Neural cell (in vitro differentiated cells): Measurements from ENCODE around the gene SLC11A2. TPM values are rescaled to one million over a fixed set of nuclear protein-coding genes. Genes with fewer than 3 reads are reported as not detected.

Experiments
- H2AFZ ChIP-seq: fragments of 200-600, 300-800 bp; sonication (generic), shearing (Covaris generic); 2 replicates; pipeline ENCODE4 v1.6.0; 2014; ENCODE audit warnings: low read depth, mild to moderate bottlenecking, antibody characterized with exemption, low read length, moderate library complexity
- H3F3A ChIP-seq: fragments of 200-600 bp; shearing (Covaris generic); 2 replicates; pipeline ENCODE4 v1.6.1; 2016; ENCODE audit warnings: mild to moderate bottlenecking, moderate library complexity, mixed read lengths, antibody characterized with exemption, low read length; ENCODE audit not compliant: insufficient read depth, poor library complexity, severe bottlenecking
- H3K27ac ChIP-seq: fragments of 200-600, 300-800 bp; sonication (generic), shearing (Covaris generic); 2 replicates; pipeline ENCODE4 v1.5.1; 2014; ENCODE audit warnings: mild to moderate bottlenecking, low read length, moderate library complexity
- H3K27me3 ChIP-seq: fragments of 300-800, 200-600 bp; sonication (generic), shearing (Covaris generic); 2 replicates; pipeline ENCODE4 v1.6.0; 2014; ENCODE audit warnings: mild to moderate bottlenecking, low read depth, low read length, moderate library complexity; ENCODE audit not compliant: insufficient read depth
- H3K36me3 ChIP-seq: fragments of 300-800, 200-600 bp; sonication (generic), shearing (Covaris generic); 2 replicates; pipeline ENCODE4 v1.5.1; 2014; ENCODE audit warnings: mild to moderate bottlenecking, antibody characterized with exemption, low read length, moderate library complexity; ENCODE audit not compliant: insufficient read depth
- H3K4me2 ChIP-seq: fragments of 300-800, 200-600 bp; sonication (generic), shearing (Covaris generic); 2 replicates; pipeline ENCODE4 v1.6.0; 2014; ENCODE audit warnings: mild to moderate bottlenecking, low read length
- H3K4me3 ChIP-seq: fragments of 300-800, 200-600 bp; sonication (generic), shearing (Covaris generic); 2 replicates; pipeline ENCODE4 v1.5.1; 2014; ENCODE audit warnings: mild to moderate bottlenecking, low read length, moderate library complexity
- H3K79me2 ChIP-seq: fragments of 200-600 bp; shearing (Covaris generic); replicated peaks from 2 replicates; pipeline ENCODE4 v1.6.0; 2014; ENCODE audit warnings: mild to moderate bottlenecking, low read length, moderate library complexity; ENCODE audit not compliant: insufficient read depth
- H3K9ac ChIP-seq: fragments of 300-800, 200-600 bp; sonication (generic), shearing (Covaris generic); 2 replicates; pipeline ENCODE4 v1.6.1; 2016; ENCODE audit warnings: mild to moderate bottlenecking, low read length, mixed read lengths
- H3K9me2 ChIP-seq: fragments of 200-600 bp; shearing (Covaris generic); 2 replicates; pipeline ENCODE4 v1.6.1; 2016; ENCODE audit warnings: mild to moderate bottlenecking, low read length, mixed read lengths; ENCODE audit not compliant: insufficient read depth
- H3K9me3 ChIP-seq: fragments of 200-600, 300-800 bp; sonication (generic), shearing (Covaris generic); 2 replicates; pipeline ENCODE4 v1.6.1; 2016; ENCODE audit warnings: mild to moderate bottlenecking, mixed run types, low read length, moderate library complexity, mixed read lengths
- H4K20me1 ChIP-seq: fragments of 200-600 bp; shearing (Covaris generic); 2 replicates; pipeline ENCODE4 v1.6.1; 2016; ENCODE audit warnings: mild to moderate bottlenecking, mixed run types; ENCODE audit not compliant: insufficient read depth
- CTCF ChIP-seq: fragments of 450-650 bp; IDR thresholded peaks from 2 replicates; pipeline ENCODE4 v1.5.1; 2014; ENCODE audit warnings: antibody characterized with exemption, mild to moderate bottlenecking, moderate library complexity; ENCODE audit not compliant: poor library complexity, severe bottlenecking
- EP300 ChIP-seq: fragments of 450-650 bp; conservative IDR thresholded peaks from 2 replicates; pipeline ENCODE4 v1.6.1; 2014; ENCODE audit warnings: antibody characterized with exemption, mild to moderate bottlenecking, moderate library complexity; ENCODE audit not compliant: poor library complexity, severe bottlenecking
- EZH2 ChIP-seq: fragments of 200-600, 300-800 bp; shearing (Covaris generic), sonication (generic); IDR thresholded peaks from 2 replicates; pipeline ENCODE4 v1.6.1; 2014; ENCODE audit warnings: antibody characterized with exemption, low read length, borderline replicate concordance, mild to moderate bottlenecking; ENCODE audit not compliant: insufficient read depth, poor library complexity, severe bottlenecking
- MXI1 ChIP-seq: fragments of 450-650 bp; conservative IDR thresholded peaks from 2 replicates; pipeline ENCODE4 v1.6.1; 2014; ENCODE audit warnings: antibody characterized with exemption, mild to moderate bottlenecking; ENCODE audit not compliant: poor library complexity, severe bottlenecking
- POLR2AphosphoS5 ChIP-seq: IDR thresholded peaks from 2 replicates; pipeline ENCODE4 v1.6.1; 2012
- RAD21 ChIP-seq: fragments of 450-650 bp; conservative IDR thresholded peaks from 2 replicates; pipeline ENCODE4 v1.6.1; 2014; ENCODE audit warnings: antibody characterized with exemption, mild to moderate bottlenecking, moderate library complexity
- REST ChIP-seq: IDR thresholded peaks from 2 replicates; pipeline ENCODE4 v1.6.1; 2012; ENCODE audit warnings: borderline replicate concordance
- SMC3 ChIP-seq: fragments of 450-650 bp; conservative IDR thresholded peaks from 2 replicates; pipeline ENCODE4 v1.6.1; 2014; ENCODE audit warnings: antibody characterized with exemption, mild to moderate bottlenecking, moderate library complexity; ENCODE audit not compliant: poor library complexity
- TAF1 ChIP-seq: IDR thresholded peaks from 2 replicates; pipeline ENCODE4 v1.6.1; 2012; ENCODE audit warnings: low read depth
- polyA plus RNA-seq: library from polyadenylated mRNA; depleted of rRNA; stranded (reverse); fragments of >200 nt; gene quantifications from 2 replicates; pipeline ENCODE4 v1.2.3, GENCODE V29; 2014

Gene SLC11A2
- polyA plus RNA-seq, 1 donor from 2014 or later = 62.3 TPM

GRCh38 chr12:50980545-50980944, 45.6 kb downstream of the SLC11A2 start:
- TF ChIP-seq TAF1 (no peak), RAD21 (no peak), SMC3 (no peak), EZH2 (no peak), EP300 (no peak), REST (no peak), CTCF (no peak), POLR2AphosphoS5 (no peak), MXI1 (no peak)
- H3K36me3 ChIP-seq = no peaks in the 10 kb centered on the region
- H3K9me2 ChIP-seq = no peaks in the 10 kb centered on the region
- H3K9me3 ChIP-seq = no peaks in the 10 kb centered on the region
- no peak overlapping the region for H3K4me2 ChIP-seq
- H3K27ac ChIP-seq = no peak overlapping the region
- H3K9ac ChIP-seq = no peak overlapping the region
- H3F3A ChIP-seq = no peaks in the 10 kb centered on the region
- H3K79me2 ChIP-seq = no peaks in the 10 kb centered on the region
- no peaks in the 10 kb centered on the region for H4K20me1 ChIP-seq
- H3K27me3 ChIP-seq = no peaks in the 10 kb centered on the region
- no peak overlapping the region for H3K4me3 ChIP-seq
- no peak overlapping the region for H2AFZ ChIP-seq

- no peak overlapping the region for H2AFZ ChIP-seq
- H3K9me3 ChIP-seq = no peaks in the 10 kb centered on the region
- H3K4me2 ChIP-seq = no peak overlapping the region
- H3K4me3 ChIP-seq = no peak overlapping the region
- no peak overlapping the region for H3K27ac ChIP-seq
- H3K9ac ChIP-seq = no peak overlapping the region
- no peaks in the 10 kb centered on the region for H3K79me2 ChIP-seq
- H4K20me1 ChIP-seq = no peaks in the 10 kb centered on the region
- H3K36me3 ChIP-seq = no peaks in the 10 kb centered on the region
- TF ChIP-seq RAD21 (no peak), MXI1 (no peak), TAF1 (no peak), SMC3 (no peak), CTCF (no peak), REST (no peak), EP300 (no peak), POLR2AphosphoS5 (no peak), EZH2 (no peak)
- H3F3A ChIP-seq = no peaks in the 10 kb centered on the region
- no peaks in the 10 kb centered on the region for H3K27me3 ChIP-seq
- no peaks in the 10 kb centered on the region for H3K9me2 ChIP-seq
Measured at GRCh38 chr12:50979369-50980052, 46.7 kb downstream of the SLC11A2 start.
